Ureter (tissue), 1 donor: ENCODE measurements around the gene ZNF362. TPM values are rescaled to one million over a fixed set of nuclear protein-coding genes. Genes with fewer than 3 reads are reported as not detected.

Source experiments
- DNase-seq: peaks from one replicate; pipeline ENCODE4 v3.0.0-alpha.2; 2020; ENCODE audit warnings: low spot score
- total RNA-seq: library from RNA; stranded (reverse); gene quantifications from one replicate; pipeline ENCODE4 v1.2.4, GENCODE V29; 2023
- donor health status: DM: yes; HTN: yes; CAD: no.

ZNF362 gene
- total RNA-seq, 1 donor from 2014 or later, result 53.7 TPM

DNA sequence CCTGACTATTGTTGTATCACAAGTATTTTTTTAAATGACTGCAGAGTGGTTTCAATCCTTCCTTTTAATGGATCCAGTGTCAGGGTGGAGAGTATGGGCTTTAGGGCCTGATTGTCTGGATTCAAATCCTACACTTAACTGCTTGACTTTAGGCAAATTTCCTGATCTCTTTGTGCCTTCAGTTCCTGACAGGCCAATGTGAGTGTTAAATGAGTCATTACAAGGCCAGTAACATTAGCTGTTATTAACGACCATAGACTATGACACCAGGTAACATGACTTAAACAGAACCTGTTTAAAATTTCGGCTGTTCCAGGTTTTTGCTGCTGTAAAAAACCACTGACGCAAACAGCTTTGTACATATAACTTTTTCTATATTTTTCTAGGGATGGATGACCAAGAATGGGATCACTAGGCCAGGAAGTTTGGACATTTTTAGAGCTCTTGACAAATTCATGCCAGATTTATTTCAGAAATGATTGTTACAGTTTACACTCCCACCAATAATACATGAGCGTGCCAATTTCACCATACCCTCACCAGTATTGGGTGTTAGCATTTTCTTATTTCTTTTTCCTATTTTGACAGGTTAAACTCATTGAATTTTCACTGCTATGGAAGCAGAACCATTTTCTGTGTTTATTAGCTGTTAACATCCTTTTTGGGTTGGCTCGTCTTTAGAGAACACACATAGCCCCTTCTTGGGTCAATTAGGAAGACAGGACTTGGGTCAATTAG lies 11.3 kb downstream of the ZNF362 start:
- no peak for DNase-seq

- no peak for DNase-seq
Measured at GRCh38 chr1:33268457-33268856, 12.2 kb downstream of the ZNF362 start.

DNA sequence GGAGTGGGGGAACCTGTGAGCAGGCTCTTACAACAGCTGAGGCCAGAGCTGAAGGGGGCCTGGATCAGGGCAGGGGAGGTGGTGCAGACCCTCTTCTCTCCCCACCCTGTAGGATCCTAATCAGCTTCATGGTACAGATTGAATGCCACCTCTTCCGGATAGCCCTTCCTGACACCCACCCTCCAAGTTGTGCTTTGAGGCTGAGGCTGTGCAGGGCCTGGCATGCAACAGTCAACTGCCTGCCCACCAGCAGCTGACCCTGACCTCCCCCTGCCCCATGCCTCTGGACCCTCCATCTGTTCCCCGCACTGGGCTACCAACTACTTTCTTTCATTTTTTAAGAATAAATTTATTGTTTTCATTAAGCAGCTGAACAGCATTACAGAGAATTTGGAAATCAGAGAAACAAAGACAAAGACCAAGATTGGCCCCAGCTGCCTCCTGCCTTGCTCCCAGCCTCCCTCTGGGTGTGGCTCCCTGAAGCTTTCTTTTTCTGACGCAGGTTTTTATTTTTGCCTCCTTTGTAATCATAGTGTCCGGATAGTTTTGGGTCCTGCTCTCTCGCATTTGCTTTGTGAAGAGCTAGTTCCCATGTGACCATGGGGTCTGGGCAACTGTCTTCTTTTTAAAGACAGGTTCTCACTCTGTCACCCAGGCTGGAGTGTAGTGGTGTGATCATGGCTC lies 12.8 kb downstream of the ZNF362 start:
- no peak for DNase-seq

- no peak for DNase-seq
Measured at GRCh38 chr1:33269621-33270020, 13.3 kb downstream of the ZNF362 start.

- DNase-seq, result no peak
Measured at GRCh38 chr1:33270379-33270778, 14.1 kb downstream of the ZNF362 start.

DNA sequence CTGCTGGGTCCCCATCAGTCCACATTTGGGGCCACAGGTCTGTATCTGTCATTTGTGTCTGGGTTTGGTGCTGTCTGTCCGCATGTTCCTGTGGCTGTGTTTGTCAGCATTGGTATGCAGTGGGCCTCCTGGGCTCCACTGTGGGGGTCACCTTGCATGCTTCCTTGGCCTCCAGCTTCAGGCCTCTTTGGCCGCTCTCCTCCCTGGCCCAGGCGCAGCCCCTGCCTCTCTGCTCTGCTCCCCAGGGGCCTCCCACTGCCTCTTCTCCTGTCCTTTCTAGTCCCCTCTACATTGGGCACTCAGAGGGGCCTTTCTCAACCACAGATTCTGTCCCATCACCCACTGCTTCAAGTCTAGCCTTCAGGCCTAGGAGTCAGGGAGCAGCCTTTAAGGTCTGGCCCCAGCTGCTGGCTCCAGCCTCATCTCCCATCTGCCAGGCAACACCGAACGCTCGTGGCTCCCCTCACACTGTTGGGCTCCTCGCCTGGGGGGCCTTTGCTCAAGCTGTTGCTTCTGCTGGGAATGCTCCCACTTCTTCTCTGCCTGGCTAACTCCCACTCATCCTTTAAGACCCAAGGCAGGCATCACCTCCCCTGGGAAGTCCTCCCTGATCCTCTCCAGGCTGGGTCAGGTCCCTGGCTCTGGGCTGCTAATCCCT lies 14.6 kb downstream of the ZNF362 start:
- DNase-seq, result no peak

DNA sequence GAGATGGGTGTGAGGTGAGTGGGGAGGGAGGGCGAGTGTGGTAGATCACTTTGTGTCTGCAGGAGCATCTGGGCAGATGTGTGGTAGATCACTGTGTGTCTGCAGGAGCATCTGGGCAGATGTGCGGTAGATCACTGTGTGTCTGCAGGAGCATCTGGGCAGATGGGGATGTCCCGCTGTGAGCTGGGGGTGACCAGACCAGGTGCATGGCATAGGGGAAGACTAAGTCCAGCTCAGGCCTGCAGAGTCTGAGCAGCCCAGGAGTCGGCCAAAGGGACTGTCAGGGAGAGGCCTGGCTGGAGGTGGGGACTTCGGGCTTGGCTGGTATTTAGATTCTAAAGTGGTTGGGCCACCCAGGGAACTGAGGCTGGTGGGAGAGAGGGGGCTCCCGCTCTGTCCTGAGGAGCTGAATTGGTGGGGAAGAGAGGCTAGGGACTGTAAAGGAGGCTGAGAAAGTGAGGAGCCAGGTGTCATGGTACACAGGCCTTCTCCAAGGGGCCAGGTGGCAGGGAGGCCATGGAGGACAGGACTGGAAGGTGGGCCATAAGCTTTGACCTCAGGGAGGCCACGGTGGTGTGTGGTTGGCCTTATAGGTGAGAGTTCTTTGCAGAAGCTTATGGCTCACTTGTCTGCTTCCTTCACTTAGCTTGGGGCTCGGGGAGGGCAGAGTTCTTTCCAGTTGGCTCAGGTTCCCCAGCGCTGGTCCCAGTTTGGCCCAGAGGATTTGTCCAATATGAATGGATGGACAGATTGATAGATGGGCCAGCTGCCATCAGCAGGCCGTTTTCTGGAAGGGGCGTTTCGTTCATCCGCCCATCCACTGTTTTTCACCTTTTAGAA lies 15.6 kb downstream of the ZNF362 start:
- no peak for DNase-seq

GRCh38 chr1:33272509-33272908 lies 16.2 kb downstream of the ZNF362 start:
- DNase-seq, result no peak

DNA sequence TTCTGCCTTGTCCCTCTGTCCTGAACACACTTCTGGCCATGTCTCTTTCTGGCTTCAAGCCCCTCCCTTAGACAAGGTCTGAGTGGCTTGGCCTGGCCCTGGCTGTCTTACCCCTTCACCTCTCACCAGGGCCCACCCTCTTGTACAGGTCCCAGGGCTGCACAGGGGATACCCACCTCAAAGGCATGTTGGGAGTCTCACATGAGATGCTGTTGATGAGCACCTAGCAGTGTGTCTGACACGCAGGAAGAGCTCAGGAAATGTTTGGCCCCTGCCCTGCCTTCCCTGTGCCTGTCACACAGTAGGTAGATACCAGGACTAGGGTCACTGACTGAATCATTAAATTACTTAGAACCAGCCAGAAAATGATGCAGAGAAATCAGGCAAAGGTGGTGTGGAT lies 16.6 kb downstream of the ZNF362 start:
- no peak for DNase-seq

DNA sequence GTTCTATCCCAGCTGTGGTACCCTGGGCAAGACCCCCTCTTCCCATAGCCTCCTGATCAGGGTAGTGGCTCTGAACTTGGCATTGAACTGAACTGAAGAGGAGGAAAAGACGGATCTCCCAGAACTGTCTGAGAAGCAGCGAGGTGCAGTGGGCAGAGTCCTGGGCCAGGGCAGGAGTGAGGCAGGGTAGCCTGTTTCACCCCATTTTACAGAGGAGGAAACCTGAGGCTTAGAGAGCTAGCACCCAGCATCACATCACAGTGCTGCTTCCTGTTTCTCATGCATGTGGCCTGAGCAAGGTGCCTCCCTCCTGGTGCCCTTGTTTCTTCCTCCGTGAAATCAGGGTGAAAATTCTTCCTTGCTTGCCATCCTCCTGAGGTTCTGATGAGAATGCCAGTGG lies 17.1 kb downstream of the ZNF362 start:
- no peak for DNase-seq

DNA sequence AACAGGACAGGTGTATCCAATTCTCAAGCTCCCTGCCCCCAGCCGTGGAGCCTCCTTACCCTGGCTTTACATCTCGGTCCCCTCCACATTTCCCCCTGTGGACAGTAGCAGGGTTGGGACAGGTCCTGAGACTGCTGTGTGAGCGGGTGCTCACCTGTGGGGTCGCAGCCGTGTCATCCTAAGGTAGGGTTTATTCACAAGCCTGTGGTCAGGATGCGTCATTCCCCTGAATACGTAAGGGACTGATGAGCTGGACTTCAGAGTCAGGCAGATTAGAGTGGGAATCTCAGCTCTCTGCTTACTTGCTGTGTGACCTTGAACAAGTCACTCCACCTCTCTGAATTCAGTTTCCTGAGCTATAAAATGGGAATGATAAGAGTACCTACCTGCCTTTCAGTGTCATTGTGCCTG lies 17.7 kb downstream of the ZNF362 start:
- DNase-seq, result no peak

DNA sequence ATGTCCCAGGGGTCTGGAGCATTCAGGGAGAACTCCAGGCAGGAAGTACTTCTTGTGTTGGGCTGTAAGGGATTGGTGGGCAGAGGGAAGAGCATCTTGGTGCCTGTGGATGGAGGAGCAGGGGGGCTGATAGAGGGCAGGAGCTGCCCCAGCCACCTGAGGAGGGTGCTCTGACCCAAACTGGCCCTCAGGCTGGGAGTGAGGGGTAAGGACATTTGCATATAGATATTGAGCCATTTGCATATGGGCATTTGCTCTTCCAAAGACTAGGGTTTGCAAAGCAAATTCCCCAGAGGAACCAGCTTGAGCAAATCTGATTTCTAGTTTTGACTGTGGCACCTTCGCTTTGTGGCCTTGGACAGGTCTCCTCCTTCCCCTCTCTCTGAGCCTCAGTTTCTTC lies 18.2 kb downstream of the ZNF362 start:
- no peak for DNase-seq

GRCh38 chr1:33275195-33275594 lies 18.9 kb downstream of the ZNF362 start:
- no peak for DNase-seq

- DNase-seq, result no peak
Measured at GRCh38 chr1:33275706-33276572, 19.6 kb downstream of the ZNF362 start.

DNA sequence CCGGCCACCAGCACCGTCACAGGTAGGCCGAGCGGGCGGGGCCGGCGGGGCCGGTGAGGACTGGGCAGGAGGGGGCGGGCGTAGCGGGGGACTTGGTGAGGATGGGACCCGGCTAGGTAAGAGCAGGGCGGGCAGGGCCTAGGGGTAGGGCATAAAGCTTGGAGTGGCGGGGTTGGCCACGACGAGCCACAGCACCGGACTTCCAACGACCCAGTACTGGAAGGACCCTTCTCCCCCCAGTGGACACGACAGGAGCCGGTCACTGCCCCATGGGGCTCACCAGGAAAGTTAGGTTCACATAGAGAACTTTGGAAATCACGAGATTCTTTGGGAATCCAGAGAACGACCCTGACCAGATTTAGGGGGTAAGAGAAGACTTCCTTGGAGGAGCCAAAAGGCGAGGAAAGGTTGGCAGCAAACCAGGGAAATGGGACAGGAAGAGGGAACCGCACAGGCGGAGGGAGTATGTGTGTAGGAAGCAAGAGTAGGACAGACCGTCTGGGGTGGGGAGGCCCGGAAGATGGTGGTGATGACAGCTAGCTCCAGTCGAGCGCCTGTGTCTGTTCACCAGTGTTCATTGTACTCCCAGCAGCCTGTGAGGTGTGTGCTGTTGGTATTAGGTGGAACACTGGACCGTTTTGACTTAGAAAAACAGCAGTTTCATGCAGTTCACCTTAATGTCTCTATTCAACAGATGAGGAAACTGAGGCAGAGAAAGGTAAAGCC lies 20.4 kb downstream of the ZNF362 start:
- no peak for DNase-seq

DNA sequence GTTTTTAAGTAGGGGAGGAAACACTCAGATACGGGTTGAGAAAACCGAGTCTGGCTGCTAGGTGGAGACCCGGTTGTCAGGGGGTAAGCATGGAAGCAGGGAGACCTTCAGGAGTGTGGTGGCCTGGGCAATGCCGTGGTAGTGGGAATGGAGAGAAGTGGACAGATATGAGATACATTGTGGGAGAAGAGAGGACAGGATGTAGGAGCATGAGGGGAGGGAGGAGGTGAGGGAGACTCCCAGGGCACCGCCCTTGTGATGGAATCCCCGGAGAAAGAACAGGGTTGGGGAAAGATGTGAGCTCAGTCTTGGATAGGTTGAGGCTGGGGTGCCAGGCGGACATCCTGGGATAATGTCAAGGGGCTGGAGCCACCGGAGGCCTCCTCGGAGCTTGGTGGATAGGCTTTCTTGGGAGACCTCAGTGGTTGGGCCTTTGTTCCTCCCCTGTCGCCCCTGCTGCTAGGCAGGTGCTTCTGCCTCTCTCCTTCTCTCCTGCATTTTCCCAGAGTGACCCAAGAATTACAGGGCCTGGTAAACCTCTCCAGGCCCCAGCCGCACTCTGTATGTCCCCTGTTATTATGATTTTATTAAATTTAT lies 21.3 kb downstream of the ZNF362 start:
- no peak for DNase-seq

DNA sequence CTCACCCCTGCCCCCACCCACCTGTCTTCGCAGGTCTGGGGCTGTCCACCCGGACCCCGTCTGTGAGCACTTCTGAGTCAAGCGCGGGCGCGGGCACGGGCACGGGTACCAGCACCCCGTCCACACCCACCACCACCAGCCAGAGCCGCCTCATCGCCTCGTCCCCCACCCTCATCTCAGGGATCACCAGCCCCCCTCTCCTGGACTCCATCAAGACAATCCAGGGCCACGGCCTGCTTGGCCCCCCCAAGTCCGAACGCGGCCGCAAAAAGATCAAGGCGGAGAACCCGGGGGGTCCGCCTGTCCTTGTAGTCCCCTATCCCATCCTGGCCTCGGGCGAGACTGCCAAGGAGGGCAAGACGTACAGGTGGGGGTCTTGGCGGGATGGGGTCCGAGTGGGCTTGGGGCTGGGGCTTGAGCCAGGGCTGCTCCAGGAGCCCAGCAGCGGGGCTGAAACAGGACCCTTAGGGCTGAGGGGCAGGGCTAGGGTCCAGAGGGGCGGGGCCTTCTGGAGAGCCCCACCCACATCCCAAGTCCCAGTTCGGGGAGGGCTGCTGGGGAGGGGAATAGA lies 23.9 kb downstream of the ZNF362 start:
- no peak for DNase-seq

DNA sequence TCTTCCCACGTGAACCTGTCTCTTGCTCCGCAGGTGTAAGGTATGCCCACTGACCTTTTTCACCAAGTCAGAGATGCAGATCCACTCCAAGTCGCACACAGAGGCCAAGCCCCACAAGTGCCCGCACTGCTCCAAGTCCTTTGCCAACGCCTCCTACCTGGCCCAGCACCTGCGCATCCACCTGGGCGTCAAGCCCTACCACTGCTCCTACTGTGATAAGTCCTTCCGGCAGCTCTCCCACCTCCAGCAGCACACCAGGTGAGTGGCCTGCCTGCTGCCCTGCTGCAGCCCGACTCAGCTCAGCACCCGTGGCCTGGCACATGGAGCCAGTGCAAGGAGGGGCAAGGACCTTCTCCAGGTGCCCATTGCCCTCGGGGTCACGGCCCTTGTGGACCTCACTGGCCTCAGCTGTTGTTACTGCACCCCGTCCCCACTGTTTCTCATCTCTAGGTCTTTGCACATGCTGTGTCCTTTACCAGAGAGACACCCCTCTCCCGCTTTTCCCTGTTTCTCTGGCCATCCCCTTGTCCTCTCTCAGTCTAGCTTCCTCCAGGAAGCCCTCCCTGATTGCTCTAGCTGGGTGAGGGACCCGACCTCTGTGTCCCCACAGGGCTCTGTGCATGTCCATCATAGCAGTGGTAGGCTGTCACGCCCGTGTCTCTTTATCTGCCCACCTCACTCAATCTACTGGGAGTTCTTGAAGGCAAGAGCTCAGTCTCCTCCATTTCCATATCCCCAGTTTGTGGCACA lies 25.4 kb downstream of the ZNF362 start:
- no peak for DNase-seq

GRCh38 chr1:33282791-33283190 lies 26.5 kb downstream of the ZNF362 start:
- DNase-seq, result no peak
